CD8-positive, alpha-beta memory T cell (primary cell): ENCODE results near the gene CDH7. TPM values are rescaled to one million over a fixed set of nuclear protein-coding genes. Genes with fewer than 3 reads are reported as not detected.

Experiments
- CTCF ChIA-PET: fragments of 350-600 bp; sonication (Branson Sonifier 250); formaldehyde crosslinking; loops from one replicate; lab custom pipeline; 2021; ENCODE audit warnings: antibody characterized with exemption; lab: Charles Lee
- POLR2A ChIA-PET: fragments of 350-600 bp; sonication (Branson Sonifier 250); formaldehyde crosslinking; loops from one replicate; lab custom pipeline; 2021; ENCODE audit warnings: antibody characterized with exemption; lab: Charles Lee
- DNase-seq, 5 donors: peaks; one replicate each; pipeline versions ENCODE4 v3.0.0 to v3.0.0-alpha.2; 2020 to 2022; ENCODE audit warnings: mixed read lengths in 1 of 5
- H3K27ac ChIP-seq: one replicate; pipeline ENCODE4 v1.7.0; 2013; ENCODE audit warnings: low read depth, mild to moderate bottlenecking, low read length, moderate library complexity
- H3K27me3 ChIP-seq: 2 replicates; pipeline ENCODE4 v1.7.0; 2013; ENCODE audit warnings: low read length, mild to moderate bottlenecking; ENCODE audit not compliant: insufficient read depth, poor library complexity, severe bottlenecking
- H3K36me3 ChIP-seq: 2 replicates; pipeline ENCODE4 v1.7.0; 2013; ENCODE audit warnings: mild to moderate bottlenecking, low read length, moderate library complexity; ENCODE audit not compliant: insufficient read depth
- H3K4me1 ChIP-seq: 2 replicates; pipeline ENCODE4 v1.7.0; 2013; ENCODE audit warnings: mild to moderate bottlenecking, low read length, moderate library complexity; ENCODE audit not compliant: insufficient read depth
- H3K4me3 ChIP-seq: 2 replicates; pipeline ENCODE4 v1.7.0; 2013; ENCODE audit warnings: mild to moderate bottlenecking, low read length
- H3K9me3 ChIP-seq: 2 replicates; pipeline ENCODE4 v1.7.0; 2013; ENCODE audit warnings: mild to moderate bottlenecking, low read length
- H3K27ac Mint-ChIP-seq, 8 donors: one replicate each; pipeline ENCODE4 v1.8.0; 2020 to 2021; ENCODE audit warnings: mixed read lengths in 8 of 8, mild to moderate bottlenecking in 6 of 8, inconsistent platforms in 3 of 8, moderate library complexity in 3 of 8
- H3K27me3 Mint-ChIP-seq, 2 donors: one replicate each; pipeline ENCODE4 v1.8.0; 2020 to 2021; ENCODE audit warnings: mixed read lengths in 2 of 2, mild to moderate bottlenecking in 1 of 2, moderate library complexity in 1 of 2
- H3K36me3 Mint-ChIP-seq, 3 donors: one replicate each; pipeline ENCODE4 v1.8.0; 2020 to 2021; ENCODE audit warnings: mixed read lengths in 3 of 3, inconsistent platforms in 1 of 3, mild to moderate bottlenecking in 1 of 3
- H3K4me1 Mint-ChIP-seq, 3 donors: one replicate each; pipeline ENCODE4 v1.8.0; 2020 to 2021; ENCODE audit warnings: mixed read lengths in 3 of 3, inconsistent platforms in 1 of 3, mild to moderate bottlenecking in 1 of 3
- H3K4me3 Mint-ChIP-seq, 7 donors: one replicate each; pipeline ENCODE4 v1.8.0; 2020 to 2021; ENCODE audit warnings: mixed read lengths in 7 of 7, mild to moderate bottlenecking in 6 of 7, moderate library complexity in 4 of 7, inconsistent platforms in 2 of 7
- H3K9me3 Mint-ChIP-seq, 5 donors: one replicate each; pipeline ENCODE4 v1.8.0; 2020 to 2022; ENCODE audit warnings: mixed read lengths in 5 of 5, mild to moderate bottlenecking in 3 of 5, moderate library complexity in 2 of 5, inconsistent platforms in 1 of 5
- polyA plus RNA-seq: library from polyadenylated mRNA; unstranded; fragments of 300-500 nt; fragmentation: Illumina TruSeq; gene quantifications from one replicate; pipeline ENCODE4 v1.2.3, GENCODE V29; 2021
- total RNA-seq, 2 experiments: library from RNA; stranded (reverse); gene quantifications; one replicate each; pipeline ENCODE4 v1.2.3, GENCODE V29; 2021

CDH7 gene
- total and polyA plus RNA-seq, 3 experiments from 2014 or later: not detected

GRCh38 chr18:65755616-65756015, 4.8 kb downstream of the CDH7 start:
- Histone ChIP-seq H3K4me3 (no peak overlapping the region), H3K36me3 (no peaks in the 10 kb centered on the region), H3K27me3 (no peaks in the 10 kb centered on the region), H3K27ac (no peak overlapping the region), H3K9me3 (no peaks in the 10 kb centered on the region), H3K4me1 (no peaks in the 10 kb centered on the region)
- CTCF ChIA-PET: no interaction called here
- Mint-ChIP-seq H3K4me1 (no peaks in the 10 kb centered on the region), H3K4me3 (no peak overlapping the region), H3K9me3 (peaks cover 2 to 19% (median 9%) of the 10 kb centered on the region in 5 donors), H3K27ac (no peak overlapping the region), H3K27me3 (no peaks in the 10 kb centered on the region), H3K36me3 (no peaks in the 10 kb centered on the region)
- POLR2A ChIA-PET: no interaction called here
- no peak for DNase-seq

- H3K4me1 Mint-ChIP-seq: no peaks in the 10 kb centered on the region
- DNase-seq: no peak
- POLR2A ChIA-PET: no interaction called here
- CTCF ChIA-PET: no interaction called here
- Histone ChIP-seq H3K27me3 (no peaks in the 10 kb centered on the region), H3K27ac (no peak overlapping the region), H3K9me3 (no peaks in the 10 kb centered on the region), H3K36me3 (no peaks in the 10 kb centered on the region), H3K4me3 (no peak overlapping the region), H3K4me1 (no peaks in the 10 kb centered on the region)
- H3K27ac Mint-ChIP-seq: no peak overlapping the region
- no peaks in the 10 kb centered on the region for H3K36me3 Mint-ChIP-seq
- H3K9me3 Mint-ChIP-seq: peaks cover 0 to 26% (median 6%) of the 10 kb centered on the region in 5 donors
- no peak overlapping the region for H3K4me3 Mint-ChIP-seq
- H3K27me3 Mint-ChIP-seq: no peaks in the 10 kb centered on the region
Measured at GRCh38 chr18:65760457-65760856, 9.6 kb downstream of the CDH7 start.

GRCh38 chr18:65761636-65762295, 11.0 kb downstream of the CDH7 start:
- ChIA-PET POLR2A (no interaction called here), CTCF (no interaction called here)
- H3K36me3 Mint-ChIP-seq: no peaks in the 10 kb centered on the region
- H3K27ac Mint-ChIP-seq: no peak overlapping the region
- no peak overlapping the region for H3K4me3 ChIP-seq
- no peaks in the 10 kb centered on the region for H3K4me1 ChIP-seq
- H3K4me3 Mint-ChIP-seq: no peak overlapping the region
- no peaks in the 10 kb centered on the region for H3K27me3 Mint-ChIP-seq
- DNase-seq: no peak
- no peaks in the 10 kb centered on the region for H3K9me3 ChIP-seq
- no peak overlapping the region for H3K27ac ChIP-seq
- no peaks in the 10 kb centered on the region for H3K36me3 ChIP-seq
- no peaks in the 10 kb centered on the region for H3K27me3 ChIP-seq
- H3K9me3 Mint-ChIP-seq: peaks cover 0 to 28% (median 6%) of the 10 kb centered on the region in 5 donors
- no peaks in the 10 kb centered on the region for H3K4me1 Mint-ChIP-seq

GRCh38 chr18:65762556-65762955, 11.7 kb downstream of the CDH7 start:
- no peaks in the 10 kb centered on the region for H3K27me3 ChIP-seq
- no peaks in the 10 kb centered on the region for H3K4me1 ChIP-seq
- no peaks in the 10 kb centered on the region for H3K36me3 ChIP-seq
- POLR2A ChIA-PET: no interaction called here
- H3K27ac Mint-ChIP-seq: no peak overlapping the region
- no peaks in the 10 kb centered on the region for H3K27me3 Mint-ChIP-seq
- no peaks in the 10 kb centered on the region for H3K4me1 Mint-ChIP-seq
- H3K27ac ChIP-seq: no peak overlapping the region
- H3K9me3 Mint-ChIP-seq: peaks cover 0 to 32% (median 10%) of the 10 kb centered on the region in 5 donors
- H3K4me3 Mint-ChIP-seq: no peak overlapping the region
- no peaks in the 10 kb centered on the region for H3K9me3 ChIP-seq
- no peak for DNase-seq
- CTCF ChIA-PET: no interaction called here
- no peaks in the 10 kb centered on the region for H3K36me3 Mint-ChIP-seq
- H3K4me3 ChIP-seq: no peak overlapping the region

- POLR2A ChIA-PET: no interaction called here
- Histone ChIP-seq H3K36me3 (no peaks in the 10 kb centered on the region), H3K4me3 (no peak overlapping the region), H3K27me3 (no peaks in the 10 kb centered on the region), H3K4me1 (no peaks in the 10 kb centered on the region), H3K9me3 (no peaks in the 10 kb centered on the region), H3K27ac (no peak overlapping the region)
- Mint-ChIP-seq H3K27ac (no peak overlapping the region), H3K9me3 (peaks cover 0 to 25% (median 11%) of the 10 kb centered on the region in 5 donors), H3K4me1 (no peaks in the 10 kb centered on the region), H3K27me3 (no peaks in the 10 kb centered on the region), H3K4me3 (no peak overlapping the region), H3K36me3 (no peaks in the 10 kb centered on the region)
- no peak for DNase-seq
- CTCF ChIA-PET: no interaction called here
Measured at GRCh38 chr18:65767406-65767805, 16.6 kb downstream of the CDH7 start.

GRCh38 chr18:65768120-65768778, 17.4 kb downstream of the CDH7 start:
- Histone ChIP-seq H3K27ac (no peak overlapping the region), H3K4me1 (no peaks in the 10 kb centered on the region), H3K4me3 (no peak overlapping the region), H3K9me3 (no peaks in the 10 kb centered on the region), H3K27me3 (no peaks in the 10 kb centered on the region), H3K36me3 (no peaks in the 10 kb centered on the region)
- no peak for DNase-seq
- H3K27me3 Mint-ChIP-seq: no peaks in the 10 kb centered on the region
- no peaks in the 10 kb centered on the region for H3K4me1 Mint-ChIP-seq
- no peak overlapping the region for H3K27ac Mint-ChIP-seq
- H3K4me3 Mint-ChIP-seq: no peak overlapping the region
- POLR2A ChIA-PET: no interaction called here
- peaks cover 0 to 21% (median 11%) of the 10 kb centered on the region in 5 donors for H3K9me3 Mint-ChIP-seq
- no peaks in the 10 kb centered on the region for H3K36me3 Mint-ChIP-seq
- CTCF ChIA-PET: no interaction called here

GRCh38 chr18:65769652-65770051, 18.8 kb downstream of the CDH7 start:
- Histone ChIP-seq H3K4me3 (no peak overlapping the region), H3K27me3 (no peaks in the 10 kb centered on the region), H3K9me3 (no peaks in the 10 kb centered on the region), H3K36me3 (no peaks in the 10 kb centered on the region), H3K4me1 (no peaks in the 10 kb centered on the region), H3K27ac (no peak overlapping the region)
- Mint-ChIP-seq H3K36me3 (no peaks in the 10 kb centered on the region), H3K9me3 (peaks cover 0 to 21% (median 15%) of the 10 kb centered on the region in 5 donors), H3K4me1 (no peaks in the 10 kb centered on the region), H3K4me3 (no peak overlapping the region), H3K27ac (no peak overlapping the region), H3K27me3 (no peaks in the 10 kb centered on the region)
- no peak for DNase-seq
- POLR2A ChIA-PET: no interaction called here
- CTCF ChIA-PET: no interaction called here

- Histone ChIP-seq H3K9me3 (no peaks in the 10 kb centered on the region), H3K27ac (no peak overlapping the region), H3K27me3 (no peaks in the 10 kb centered on the region), H3K36me3 (no peaks in the 10 kb centered on the region), H3K4me3 (no peak overlapping the region), H3K4me1 (no peaks in the 10 kb centered on the region)
- H3K4me3 Mint-ChIP-seq: no peak overlapping the region
- POLR2A ChIA-PET: no interaction called here
- CTCF ChIA-PET: no interaction called here
- H3K4me1 Mint-ChIP-seq: no peaks in the 10 kb centered on the region
- no peak for DNase-seq
- H3K36me3 Mint-ChIP-seq: no peaks in the 10 kb centered on the region
- H3K27me3 Mint-ChIP-seq: no peaks in the 10 kb centered on the region
- H3K27ac Mint-ChIP-seq: no peak overlapping the region
- peaks cover 2 to 19% (median 15%) of the 10 kb centered on the region in 5 donors for H3K9me3 Mint-ChIP-seq
Measured at GRCh38 chr18:65786474-65786873, 35.7 kb downstream of the CDH7 start.
